Tibial nerve (tissue), 4 donors: Measurements from ENCODE around the gene TENT4A.

Experiments
- EP300 ChIP-seq, 2 donors: sonication (generic); formaldehyde crosslinking; IDR thresholded peaks; one replicate each; pipeline ENCODE4 v1.6.1; 2017; ENCODE audit warnings: antibody characterized with exemption in 2 of 2, mild to moderate bottlenecking in 1 of 2
- POLR2A ChIP-seq, 2 donors: fragments of 450-650 bp; IDR thresholded peaks; one replicate each; pipeline ENCODE4 v1.6.1; 2017; ENCODE audit warnings: antibody characterized with exemption in 2 of 2, mild to moderate bottlenecking in 2 of 2, moderate library complexity in 2 of 2
- TF ChIP-seq, protein P1 (sequence below), 5 experiments: fragments of 200-600 bp in 3 of 5; fragments of 450-650 bp in 2 of 5; sonication (generic) in 3 of 5; IDR thresholded peaks; one replicate each; pipeline ENCODE4 v1.5.1; 2016 to 2019; ENCODE audit warnings: antibody characterized with exemption in 5 of 5, mild to moderate bottlenecking in 3 of 5, moderate library complexity in 2 of 5

DNA sequence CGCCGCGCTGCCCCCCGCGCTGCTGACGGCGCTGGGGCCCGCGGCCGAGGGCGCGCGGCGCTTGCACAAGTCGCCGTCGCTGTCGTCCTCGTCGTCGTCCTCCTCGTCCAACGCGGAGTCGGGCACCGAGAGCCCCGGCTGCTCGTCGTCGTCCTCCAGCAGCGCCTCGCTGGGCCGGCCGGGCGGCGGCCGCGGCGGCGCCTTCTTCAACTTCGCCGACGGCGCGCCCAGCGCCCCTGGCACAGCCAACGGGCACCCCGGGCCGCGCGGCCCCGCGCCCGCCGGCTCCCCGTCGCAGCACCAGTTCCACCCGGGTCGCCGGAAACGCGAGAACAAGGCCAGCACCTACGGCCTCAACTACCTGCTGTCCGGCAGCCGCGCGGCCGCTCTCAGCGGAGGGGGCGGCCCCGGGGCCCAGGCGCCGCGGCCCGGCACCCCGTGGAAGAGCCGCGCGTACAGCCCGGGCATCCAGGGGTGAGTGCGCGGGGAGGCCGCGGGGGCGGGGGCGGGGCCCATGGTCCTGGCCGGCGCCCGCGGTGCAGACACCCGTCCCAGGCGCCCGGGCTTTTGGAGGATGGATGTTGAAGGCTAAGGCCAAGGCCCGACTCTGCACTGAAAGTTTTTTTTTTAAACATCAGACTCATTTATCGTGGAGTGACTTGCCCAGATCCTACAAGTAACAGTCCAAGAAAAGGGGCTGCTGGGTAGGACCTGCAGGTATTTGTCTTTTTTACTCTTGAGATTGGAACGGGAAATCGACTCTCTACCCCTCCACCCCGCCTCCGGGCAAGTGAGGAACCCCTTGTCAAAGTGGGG, 1.2 kb downstream of the TENT4A start:
- TF ChIP-seq, protein P1, sequence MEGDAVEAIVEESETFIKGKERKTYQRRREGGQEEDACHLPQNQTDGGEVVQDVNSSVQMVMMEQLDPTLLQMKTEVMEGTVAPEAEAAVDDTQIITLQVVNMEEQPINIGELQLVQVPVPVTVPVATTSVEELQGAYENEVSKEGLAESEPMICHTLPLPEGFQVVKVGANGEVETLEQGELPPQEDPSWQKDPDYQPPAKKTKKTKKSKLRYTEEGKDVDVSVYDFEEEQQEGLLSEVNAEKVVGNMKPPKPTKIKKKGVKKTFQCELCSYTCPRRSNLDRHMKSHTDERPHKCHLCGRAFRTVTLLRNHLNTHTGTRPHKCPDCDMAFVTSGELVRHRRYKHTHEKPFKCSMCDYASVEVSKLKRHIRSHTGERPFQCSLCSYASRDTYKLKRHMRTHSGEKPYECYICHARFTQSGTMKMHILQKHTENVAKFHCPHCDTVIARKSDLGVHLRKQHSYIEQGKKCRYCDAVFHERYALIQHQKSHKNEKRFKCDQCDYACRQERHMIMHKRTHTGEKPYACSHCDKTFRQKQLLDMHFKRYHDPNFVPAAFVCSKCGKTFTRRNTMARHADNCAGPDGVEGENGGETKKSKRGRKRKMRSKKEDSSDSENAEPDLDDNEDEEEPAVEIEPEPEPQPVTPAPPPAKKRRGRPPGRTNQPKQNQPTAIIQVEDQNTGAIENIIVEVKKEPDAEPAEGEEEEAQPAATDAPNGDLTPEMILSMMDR (IDR thresholded peaks at IDR 0.05): no peak
- no peak for TF ChIP-seq POLR2A (IDR thresholded peaks at IDR 0.05)
- no peak for TF ChIP-seq EP300 (IDR thresholded peaks at IDR 0.05)
